ENCODE results near the gene GABBR1.
"Not testable (repeated sequence)": the region's sequence is repeated elsewhere in the genome, so short reads cannot be mapped to it uniquely, and the experiment has no call there.

Gene GABBR1

DNA sequence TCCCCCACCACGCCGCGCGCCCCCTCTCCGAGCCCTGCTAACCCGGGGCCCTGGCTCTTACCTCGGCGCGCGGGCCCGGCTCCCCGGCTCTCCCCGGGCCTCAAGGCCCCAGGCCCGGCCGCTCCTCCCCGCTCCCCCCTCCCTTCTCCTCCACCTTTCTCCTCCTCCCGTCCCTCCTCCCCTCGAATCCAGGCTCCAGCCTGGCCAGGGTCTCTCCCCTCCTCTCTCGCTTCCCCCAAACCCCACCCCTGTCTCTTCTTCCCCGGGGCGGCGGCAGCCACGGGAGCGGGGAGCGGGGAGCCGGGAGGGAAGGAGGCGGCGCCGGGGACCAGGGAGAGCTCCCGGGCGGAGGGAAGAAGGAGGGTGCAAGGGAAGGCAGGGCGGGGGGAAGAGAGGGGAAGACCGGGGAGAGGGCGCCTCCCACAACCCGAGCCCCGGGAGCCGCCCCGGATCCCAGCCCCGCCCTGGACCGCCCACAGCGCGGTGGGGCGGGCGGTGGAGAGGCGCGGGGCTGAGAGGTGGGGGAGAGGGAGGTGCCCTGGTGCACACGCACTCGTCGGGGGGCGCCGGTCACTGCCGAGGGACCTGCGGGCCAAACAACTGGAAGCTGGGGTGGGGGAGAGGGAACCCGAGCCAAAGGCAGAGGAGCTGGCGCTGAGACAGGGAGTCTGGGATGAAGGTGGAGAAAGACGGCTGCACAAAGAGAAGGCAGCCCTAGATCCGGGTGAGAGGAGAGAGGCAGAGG lies at the start of gene GABBR1:
GABBR1 (minus strand) TSS at position 395 of the 745 bp plus-strand sequence. CDS start 798 bp downstream, outside the sequence.
- peak; percentile 75 for DNase-seq

DNA sequence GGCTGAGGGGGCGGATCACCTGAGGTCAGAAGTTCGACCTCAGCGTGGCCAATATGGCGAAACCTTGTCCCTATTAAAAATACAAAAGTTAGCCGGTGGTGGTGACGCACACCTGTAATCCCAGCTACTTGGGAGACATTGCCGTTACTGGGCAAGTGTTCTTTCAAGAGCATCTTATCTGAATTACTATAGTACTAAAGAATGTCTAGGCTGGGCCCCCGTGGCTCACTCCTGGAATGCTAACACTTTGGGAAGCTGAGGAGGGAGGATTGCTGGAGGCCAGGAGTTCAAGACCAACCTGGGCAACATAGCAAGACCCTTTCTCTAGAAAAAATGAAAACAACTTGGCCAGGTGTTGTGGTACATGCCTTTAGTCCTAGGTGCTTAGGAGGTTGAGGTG lies 48.8 kb upstream of the GABBR1 start:
- DNase-seq = no peak

DNA sequence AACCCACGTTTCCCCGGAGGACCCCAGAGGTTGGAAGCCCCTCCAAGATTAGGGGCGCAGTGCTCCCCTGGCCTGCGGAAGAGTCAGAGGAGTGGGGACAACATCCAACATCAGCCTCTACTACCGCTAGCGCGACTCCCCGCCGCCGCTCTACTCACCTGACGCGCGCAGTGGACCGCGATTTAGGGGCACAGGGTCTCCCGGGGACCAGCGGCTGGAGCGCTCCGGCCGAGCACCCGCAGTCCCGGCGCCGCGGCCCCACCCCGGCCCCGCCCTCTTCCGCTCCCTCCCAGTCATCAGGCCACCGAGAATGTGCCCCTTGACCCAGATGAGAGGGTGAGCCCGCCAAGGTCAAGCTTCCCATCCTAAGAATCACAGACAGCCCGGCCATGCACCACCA lies 47.9 kb upstream of the GABBR1 start, which contains the start of gene ZFP57:
ZFP57 (minus strand) TSS at position 249 of the 400 bp plus-strand sequence. CDS start 4,149 bp downstream, outside the sequence.
- no peak for DNase-seq

DNA sequence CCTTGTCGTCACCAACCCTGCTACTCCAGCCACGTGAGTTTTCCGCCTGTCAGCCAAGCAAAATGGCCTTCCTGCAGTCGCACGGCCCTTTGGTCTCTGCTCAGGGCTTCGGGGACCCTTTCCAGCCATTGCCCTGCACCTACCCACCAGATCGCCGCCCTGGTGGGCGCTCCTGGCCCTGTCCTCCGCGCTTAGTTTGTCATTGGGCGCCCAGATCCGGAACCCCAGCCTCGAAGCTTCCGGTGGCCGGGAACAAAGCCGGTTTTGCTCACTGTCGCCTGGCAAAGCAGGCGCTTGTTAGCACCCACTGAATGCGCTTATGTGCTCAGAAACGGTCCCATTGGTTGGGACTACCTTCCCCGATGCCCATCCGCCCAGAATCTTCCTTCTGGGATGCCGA lies 47.4 kb upstream of the GABBR1 start:
- no peak for DNase-seq

DNA sequence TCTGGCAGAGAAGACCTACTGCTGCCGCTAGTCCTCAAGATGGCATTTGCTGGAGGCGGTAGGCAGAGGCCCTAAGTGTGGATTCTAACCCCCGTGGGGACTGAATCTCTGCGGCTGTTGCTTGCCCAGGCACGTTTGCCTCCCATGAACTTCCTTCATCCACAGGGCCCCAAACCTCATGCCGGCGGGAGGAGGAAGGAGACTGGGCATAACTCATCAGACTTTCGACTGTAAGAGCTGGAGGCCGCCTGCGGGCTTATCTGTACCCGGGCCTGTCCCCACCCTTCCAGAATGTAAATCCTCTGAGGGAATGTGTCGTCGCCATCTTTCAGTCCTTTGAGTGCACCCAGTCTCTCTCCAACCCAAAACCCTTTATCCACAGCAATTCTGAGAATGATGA lies 47.0 kb upstream of the GABBR1 start:
- no peak for DNase-seq

DNA sequence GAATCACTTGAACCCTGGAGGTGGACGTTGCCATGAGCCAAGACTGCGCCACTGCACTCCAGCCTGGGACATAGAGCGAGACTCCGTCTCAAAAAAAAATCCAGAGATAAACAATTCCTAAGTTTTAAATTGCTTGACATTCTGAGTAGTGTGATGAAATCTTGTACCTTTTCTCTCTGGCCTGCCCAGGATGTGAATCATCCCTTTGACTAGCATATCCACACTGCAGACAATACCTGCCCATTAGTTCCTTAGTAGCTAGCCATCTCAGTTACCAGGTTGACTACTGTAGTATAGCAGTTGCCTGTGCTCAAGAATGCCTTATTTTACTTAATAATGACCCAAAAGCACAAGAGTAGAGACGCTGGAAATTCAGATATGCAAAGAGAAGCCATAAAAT lies 45.1 kb upstream of the GABBR1 start:
- DNase-seq = no peak

DNA sequence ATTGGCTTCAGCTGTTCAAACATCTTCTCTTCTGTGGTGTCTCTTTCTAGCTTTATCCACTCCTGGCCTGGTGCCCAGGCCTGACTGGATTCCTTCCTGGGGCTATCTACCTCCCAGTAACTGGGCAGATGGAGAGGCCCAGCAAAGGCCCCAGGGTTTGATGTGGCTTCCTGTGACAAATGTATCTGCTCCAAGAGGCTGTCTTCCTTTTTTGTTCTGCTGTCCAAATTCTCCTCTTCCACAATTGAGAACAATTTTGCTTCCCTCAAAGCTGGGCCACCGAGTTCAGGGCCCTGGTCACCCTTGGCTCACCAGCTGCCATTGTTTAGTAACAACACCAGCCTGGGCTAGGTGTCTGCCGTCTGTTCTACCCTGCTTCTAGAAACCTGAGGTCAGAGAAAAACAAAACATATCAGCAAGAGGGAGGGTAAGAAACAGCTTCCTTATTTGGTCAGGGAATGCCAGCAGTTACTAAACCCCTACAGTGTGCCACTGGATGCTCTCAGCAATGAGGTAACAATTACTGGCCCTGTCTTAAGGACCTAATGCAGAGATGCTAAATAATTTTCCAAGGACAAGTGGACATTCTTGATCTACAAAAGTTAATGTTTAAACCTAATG lies 44.1 kb upstream of the GABBR1 start:
- peak; percentile 20 for DNase-seq

DNA sequence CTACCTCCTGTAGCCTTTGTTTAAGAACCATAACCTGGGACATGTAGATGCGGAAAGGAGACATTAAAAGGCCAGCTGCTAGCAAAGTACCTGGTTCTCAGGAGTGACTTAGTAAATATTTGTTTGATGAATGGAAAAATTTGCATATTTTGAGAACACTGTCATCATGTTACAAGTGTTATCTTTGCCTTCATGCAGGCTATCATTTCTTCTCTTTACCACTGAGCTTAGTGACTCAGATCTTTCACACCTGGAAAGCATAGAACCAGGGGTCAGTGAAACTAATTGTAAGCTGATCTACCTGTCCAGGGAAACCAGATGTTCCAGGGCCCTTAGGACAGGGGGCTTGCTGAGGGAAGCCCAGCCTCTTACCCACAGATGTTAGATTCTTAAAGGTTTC lies 42.6 kb upstream of the GABBR1 start:
- DNase-seq = peak; percentile 21

DNA sequence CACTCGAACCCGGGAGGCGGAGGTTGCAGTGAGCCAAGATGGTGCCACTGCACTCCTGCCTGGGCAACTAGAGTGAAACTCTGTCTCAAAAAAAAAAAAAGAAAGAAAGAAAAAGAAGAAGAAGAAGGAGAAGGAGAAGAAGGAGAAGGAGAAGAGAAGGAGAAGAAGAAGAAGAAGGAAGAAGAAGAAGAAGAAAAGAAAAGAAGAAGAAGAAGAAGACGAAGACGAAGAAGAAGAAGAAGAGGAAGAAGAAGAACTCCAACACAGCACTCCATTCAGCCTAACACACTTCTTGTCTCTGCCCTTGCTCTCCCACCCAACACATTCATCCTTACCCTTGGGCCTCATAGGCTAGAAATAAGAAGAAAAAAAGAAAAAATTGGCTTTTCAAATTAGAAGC lies 41.0 kb upstream of the GABBR1 start:
- no peak for DNase-seq

DNA sequence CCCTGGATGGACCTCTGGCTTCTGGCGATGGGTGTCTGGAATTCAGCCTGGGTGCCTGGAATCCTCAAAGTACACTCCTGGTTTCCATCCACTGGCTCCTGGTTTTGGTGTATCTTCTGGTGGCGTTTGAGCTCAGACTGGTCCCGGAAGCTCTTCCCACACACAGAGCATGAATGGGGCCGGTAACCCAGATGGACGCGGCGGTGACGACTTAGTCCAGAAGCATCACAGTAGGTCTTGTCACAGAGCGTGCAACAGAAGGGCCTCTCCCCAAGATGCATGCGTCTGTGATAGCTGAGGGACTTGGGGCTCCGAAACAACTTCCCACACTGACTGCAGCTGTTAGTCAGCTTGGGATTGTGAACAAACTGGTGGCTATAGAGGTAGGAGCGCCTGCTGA lies 40.2 kb upstream of the GABBR1 start:
- DNase-seq = no peak

DNA sequence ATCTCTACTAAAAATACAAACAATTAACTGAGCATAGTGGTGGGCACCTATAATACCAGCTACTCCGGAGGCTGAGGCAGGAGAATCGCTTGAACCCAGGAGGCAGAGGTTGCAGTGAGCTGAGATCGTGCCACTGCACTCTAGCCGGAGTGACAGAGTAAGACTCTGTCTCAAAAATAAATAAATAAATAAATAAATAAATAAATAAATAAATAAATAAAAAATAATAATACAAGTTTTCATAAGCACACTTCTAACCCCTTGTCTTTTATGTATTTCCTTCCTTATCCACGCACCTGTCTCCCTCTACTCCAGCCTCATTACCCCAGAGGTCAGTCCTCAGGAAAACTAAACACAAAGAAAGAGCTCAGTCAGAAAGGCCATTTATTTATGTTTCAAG lies 39.1 kb upstream of the GABBR1 start:
- DNase-seq = not testable (repeated sequence)

DNA sequence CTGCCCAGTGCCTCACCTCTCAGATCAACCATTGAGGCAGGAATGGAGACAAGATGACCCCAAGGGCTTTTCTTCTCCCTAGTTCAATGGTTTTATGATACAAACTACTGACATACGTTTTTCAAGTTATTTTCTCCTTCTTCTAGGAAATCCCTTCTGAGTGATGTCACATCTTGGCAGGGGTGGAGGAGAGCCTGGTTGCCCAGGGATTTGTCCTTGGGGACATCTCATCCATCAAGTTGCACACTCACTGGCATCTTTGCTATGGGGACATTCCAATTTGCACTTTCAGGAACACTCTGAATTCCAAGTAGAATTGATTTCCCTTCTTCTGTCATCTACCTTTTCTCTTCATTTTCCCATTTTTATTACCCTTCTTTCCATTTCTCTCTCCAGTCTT lies 38.0 kb upstream of the GABBR1 start:
- no peak for DNase-seq

DNA sequence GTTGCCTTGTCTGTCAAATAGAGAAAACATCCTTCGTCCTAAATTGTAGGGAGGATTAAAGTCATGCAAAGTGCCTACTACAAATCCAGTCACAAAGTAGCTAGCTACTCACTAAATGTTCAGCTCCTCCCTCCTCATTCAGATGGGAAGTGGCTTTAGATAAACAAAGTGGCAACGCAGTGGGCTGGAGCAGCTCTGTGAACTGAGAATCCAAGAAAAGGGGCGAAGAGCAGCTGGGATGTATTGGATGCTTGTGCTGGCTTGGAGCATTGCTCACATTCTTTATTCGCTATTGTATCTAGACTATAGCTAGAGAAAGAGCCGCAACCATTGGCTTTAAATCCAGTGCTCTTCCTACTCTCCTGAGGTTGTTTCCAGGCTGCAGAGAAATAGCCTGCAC lies 34.2 kb upstream of the GABBR1 start:
- no peak for DNase-seq

DNA sequence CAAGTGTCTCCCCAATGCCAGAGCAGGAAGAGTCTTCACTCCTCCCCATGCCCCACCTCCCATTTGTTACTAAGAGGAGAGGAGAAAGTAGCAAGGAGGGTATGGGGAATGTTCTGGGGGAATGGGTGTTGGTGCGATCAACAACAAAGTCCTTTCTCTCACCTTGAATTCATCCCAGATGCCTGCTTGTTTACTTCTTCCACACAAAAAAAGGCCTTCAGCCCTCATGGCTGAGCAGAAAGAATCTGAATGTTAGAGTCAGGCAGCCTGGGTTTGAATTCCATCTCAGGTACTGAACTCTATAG lies 33.8 kb upstream of the GABBR1 start:
- DNase-seq = no peak

DNA sequence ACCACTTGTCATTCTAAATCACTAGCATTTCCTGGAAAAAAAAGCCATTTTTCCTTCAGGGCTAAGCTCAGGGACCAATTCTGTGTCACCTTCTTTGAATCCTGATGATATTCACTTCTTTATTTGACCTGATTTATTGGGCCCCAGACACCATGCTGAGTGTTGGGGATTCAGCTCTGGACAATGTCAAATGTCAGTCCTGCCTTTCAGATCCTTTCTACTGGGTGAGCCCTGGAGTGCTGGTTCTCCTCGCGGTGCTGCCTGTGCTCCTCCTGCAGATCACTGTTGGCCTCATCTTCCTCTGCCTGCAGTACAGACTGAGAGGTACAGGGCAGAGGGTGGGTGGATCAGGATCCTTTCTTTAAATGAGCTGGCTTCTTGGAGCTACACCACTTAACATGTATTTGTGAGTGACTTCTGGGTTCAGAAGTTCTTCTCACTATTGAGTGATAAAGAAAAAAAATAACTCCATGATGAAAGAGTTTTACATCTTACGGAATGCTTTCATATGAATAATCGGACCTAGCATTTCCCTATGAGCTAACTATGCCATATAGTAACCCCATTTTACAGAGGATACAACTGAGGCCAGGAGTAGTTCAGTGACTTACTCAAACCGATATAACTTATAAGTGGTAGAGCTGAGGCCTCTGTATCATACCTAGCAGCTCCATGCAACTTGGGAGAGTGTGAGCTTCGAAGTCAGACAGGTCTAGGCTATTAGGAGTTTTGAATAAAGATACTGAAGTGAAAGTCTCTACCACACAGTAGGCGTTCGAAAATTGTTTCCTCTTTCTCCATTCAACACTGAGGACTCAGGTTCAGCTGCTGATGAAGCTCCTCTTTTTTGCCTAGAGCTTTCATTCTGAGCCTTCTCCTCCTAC lies 33.2 kb upstream of the GABBR1 start:
- DNase-seq = no peak

DNA sequence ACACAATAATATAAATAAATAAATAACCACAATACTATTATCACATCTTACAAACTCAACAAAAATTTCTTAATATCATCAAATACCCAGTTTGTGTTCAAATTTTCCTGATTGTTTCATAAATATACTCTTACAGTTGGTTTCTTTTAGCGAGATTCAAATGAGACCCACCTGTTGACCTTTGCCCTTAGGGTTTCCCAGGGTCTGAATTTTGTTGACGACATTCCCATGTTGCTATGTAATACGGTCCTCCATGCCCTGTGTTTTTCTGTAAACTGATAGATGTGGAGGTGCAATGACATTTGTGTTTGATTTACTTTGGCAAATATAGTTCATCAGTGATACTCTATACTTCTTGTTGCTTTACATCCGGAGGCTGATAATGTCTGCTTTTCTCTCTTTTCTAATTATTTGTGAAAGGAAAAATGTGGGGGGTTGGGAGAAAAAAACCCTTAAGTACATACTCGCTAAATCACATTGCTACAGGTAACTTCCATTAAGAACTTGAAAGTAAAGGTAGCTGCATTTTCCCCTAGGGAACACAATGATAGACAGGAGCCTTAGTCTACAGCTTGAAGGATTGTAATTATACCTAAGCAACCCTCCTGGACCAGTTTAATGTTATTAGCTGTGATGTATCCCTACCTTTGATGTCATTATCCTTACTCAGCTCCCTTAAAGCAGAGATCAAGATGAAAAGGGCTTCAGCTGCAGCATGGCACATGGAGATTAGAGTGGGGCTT lies 30.5 kb upstream of the GABBR1 start:
- no peak for DNase-seq

DNA sequence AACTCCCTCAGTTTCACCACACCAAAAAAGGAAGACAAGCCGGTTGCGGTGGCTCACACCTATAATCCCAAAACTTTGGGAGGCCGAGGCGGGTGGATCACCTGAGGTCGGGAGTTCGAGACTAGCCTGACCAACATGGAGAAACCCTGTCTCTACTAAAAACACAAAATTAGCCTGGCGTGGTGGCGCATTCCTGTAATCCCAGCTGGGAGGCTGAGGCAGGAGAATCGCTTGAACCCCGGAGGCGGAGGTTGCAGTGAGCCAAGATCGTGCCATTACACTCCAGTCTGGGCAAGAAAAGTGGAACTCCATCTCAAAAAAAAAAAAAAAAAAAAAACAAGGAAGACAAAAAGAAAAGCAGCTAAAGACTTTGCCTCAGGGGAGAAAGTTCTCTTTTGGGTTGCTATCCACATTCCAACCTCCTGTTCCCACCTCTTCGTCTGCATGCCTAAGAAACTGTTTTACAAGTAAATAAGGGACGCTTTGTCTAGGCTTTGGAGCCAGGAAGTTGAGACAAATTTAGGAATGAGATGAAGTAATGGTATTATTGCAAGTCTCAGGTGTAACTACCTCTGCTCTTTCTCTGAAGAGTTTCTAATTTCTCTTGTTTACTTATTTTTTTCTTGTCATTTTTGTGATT lies 28.6 kb upstream of the GABBR1 start:
- not testable (repeated sequence) for DNase-seq

DNA sequence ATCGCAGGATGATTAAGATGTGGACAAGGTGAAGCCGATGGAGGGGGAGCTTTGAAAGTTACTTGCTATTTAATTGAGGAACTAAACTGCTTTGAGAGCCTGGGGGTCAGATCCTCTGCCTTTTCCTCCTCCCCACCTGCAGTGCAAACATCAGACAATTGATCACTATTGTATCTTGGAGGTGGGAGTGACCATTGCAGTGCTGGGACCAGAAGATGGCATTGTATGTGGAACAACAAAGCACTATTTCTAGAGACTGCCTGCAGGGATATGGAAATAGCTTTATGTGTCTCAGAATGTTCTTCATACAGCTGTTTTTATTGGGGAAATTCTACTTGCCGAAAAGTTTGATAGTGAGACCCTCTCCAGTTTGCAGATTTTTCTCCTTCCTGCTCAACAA lies 28.1 kb upstream of the GABBR1 start:
- DNase-seq = no peak

DNA sequence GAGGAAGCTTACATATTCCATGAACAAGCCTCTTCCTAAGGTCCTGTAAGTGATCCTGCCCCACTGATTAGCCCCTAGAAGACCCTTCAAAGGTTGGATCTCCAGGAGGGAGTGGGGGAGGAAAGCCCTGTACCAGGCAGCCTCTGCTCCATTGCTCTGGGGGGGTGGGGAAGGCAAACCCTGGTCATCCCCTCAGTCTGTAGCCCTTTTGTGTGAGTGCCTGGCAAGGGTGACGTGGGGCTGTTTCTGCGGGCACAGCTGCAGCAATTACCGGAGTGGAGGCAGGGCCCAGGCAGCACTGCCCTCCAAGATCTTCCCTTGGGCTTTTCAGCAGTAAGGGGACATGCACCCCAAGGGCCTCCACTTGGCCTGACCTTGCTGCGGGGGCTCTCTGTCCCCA lies 23.8 kb upstream of the GABBR1 start, which contains the start of gene MOG:
MOG (plus strand) TSS at position 295 of the 400 bp plus-strand sequence. CDS start 118 bp downstream, outside the sequence.
- DNase-seq = no peak

DNA sequence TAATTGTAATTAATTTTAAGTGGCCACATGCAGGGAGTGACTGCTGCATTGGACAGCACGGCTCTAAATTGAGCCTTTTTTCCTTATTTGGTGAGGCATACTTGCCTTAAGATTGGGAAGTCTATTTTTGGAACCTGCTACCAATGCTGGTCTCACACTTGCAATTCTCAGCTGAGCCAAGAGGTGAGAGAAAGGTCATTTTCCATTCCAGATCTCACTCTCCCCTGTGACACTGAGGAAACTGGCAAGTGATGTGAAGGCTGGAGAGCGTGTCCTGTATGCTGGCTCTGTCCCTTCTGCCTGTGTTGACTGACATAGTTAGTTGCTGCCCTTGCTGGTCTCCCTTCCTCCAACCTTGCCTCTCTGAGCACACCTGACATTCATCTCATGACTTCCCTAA lies 23.2 kb upstream of the GABBR1 start:
- DNase-seq = no peak

DNA sequence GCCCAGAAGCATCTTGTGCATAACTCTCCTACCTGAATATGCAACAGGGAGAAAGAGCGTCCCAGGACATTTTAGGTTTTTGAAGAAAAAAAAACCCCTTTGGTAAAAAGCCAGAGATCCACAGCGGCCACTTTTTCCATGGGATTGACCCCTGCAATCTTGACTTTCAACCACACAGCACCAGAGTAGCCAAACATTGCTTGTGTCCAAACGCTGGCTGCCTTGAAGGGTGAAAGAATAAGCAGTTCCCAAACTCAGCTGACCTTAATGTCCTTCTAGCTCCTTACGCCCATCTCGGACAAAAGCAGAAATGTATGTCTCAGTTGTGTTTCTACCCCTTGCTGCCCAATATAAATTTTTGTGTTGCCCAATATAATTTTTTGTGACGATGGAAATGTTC lies 22.7 kb upstream of the GABBR1 start:
- DNase-seq = no peak

DNA sequence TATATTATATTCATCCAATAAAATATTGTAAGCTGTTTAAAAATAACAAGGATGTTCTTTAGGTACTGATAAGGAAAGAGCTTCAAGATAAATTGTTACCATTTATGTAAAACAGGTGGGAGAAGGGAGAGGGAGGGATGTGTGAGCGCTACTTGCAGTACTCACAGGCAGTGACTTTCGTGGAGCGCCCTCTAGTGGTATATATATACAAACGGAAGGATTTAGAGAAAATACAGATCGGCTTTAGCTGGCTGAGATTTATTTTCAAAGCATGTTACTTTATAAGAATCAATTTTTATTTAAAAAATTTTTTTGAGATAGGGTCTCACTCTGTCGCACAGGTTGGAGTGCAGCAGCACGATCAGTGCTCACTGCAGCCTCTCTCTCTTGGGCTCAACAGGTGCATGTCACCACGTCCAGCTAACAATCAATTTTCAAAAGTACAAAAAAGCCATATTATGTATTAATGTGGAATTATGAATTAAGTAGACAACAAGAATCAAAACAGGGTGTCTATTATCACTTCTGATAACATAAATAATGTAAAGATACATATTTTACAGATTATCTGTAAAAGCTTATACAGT lies 20.6 kb upstream of the GABBR1 start:
- DNase-seq = peak; percentile 35

All from DMS153 (cell line).